ENCODE results near the gene CACNA1F. TPM values are rescaled to one million over a fixed set of nuclear protein-coding genes. Genes with fewer than 3 reads are reported as not detected.

Gene CACNA1F
- total and polyA plus RNA-seq, 12 donors = 0.03 to 0.42 (median 0.11) TPM; not detected in 4

DNA sequence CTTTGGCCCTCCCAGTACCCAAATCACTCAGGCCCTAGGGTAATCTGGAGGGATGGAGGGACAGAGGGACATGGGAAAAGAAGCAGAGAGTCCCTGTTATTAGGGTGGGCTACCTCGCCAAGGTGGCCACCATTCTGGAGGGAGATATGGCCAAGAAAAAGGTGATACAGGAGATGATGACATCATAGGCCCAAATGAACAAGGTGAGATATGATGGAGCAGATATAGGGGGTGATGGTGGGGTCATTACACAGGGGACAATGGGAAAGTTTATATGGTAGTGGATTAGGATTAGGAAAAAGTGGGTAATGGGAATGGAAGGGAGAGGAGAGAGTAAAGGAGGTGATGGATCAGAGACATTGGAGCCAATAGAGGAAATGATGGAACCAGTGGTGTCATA lies 20.3 kb downstream of the CACNA1F start:
- intact Hi-C loops (cut with DNase I) = no loop called here
- whole genome bisulfite sequencing, 2 donors = 88 to 91% methylated on average over 1 of the region's 1 CpG

DNA sequence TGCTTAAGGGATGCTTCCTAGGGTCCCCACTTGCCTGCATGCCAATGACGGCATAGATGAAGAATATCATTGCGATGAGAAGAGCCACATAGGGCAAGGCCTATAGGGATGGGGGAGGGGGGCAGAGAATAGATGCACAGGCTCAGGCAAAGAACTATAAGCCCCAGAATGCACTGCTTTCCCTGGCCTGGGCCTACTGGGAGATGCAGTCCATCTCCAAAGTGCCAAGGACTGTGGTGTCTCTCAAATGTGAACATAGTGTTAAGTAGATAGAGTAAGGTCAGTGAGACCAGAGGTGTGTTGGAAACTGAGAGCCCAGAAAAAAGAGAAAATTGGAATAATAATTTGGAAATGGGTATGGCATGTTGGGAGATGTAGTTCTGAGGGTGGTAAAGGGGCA lies 20.9 kb downstream of the CACNA1F start:
- intact Hi-C loops (cut with DNase I) = no loop called here
- WGBS, 2 donors = 77 to 96% methylated on average over 2 of the region's 2 CpGs
- ATAC-seq (no peak), DNase-seq (no peak)
- Histone ChIP-seq H3K4me3 (no peak overlapping the region), H3K9me3 (no peaks in the 10 kb centered on the region), H3K36me3 (no peaks in the 10 kb centered on the region), H3K27ac (no peak overlapping the region), H3K27me3 (peaks cover 0 to 15% (median 0%) of the 10 kb centered on the region in 7 donors), H3K4me1 (no peaks in the 10 kb centered on the region)
- TF ChIP-seq, protein P1, sequence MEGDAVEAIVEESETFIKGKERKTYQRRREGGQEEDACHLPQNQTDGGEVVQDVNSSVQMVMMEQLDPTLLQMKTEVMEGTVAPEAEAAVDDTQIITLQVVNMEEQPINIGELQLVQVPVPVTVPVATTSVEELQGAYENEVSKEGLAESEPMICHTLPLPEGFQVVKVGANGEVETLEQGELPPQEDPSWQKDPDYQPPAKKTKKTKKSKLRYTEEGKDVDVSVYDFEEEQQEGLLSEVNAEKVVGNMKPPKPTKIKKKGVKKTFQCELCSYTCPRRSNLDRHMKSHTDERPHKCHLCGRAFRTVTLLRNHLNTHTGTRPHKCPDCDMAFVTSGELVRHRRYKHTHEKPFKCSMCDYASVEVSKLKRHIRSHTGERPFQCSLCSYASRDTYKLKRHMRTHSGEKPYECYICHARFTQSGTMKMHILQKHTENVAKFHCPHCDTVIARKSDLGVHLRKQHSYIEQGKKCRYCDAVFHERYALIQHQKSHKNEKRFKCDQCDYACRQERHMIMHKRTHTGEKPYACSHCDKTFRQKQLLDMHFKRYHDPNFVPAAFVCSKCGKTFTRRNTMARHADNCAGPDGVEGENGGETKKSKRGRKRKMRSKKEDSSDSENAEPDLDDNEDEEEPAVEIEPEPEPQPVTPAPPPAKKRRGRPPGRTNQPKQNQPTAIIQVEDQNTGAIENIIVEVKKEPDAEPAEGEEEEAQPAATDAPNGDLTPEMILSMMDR (IDR thresholded peaks at IDR 0.05) = no peak

More for the DNA sequence above, 20.3 kb downstream of the CACNA1F start:
- Histone ChIP-seq H3K4me3 (no peak overlapping the region), H3K4me1 (no peaks in the 10 kb centered on the region), H3K27ac (no peak overlapping the region), H3K36me3 (no peaks in the 10 kb centered on the region), H3K27me3 (peaks cover 0 to 15% (median 0%) of the 10 kb centered on the region in 7 donors), H3K9me3 (no peaks in the 10 kb centered on the region)
- TF ChIP-seq, protein P1 (IDR thresholded peaks at IDR 0.05) = no peak
- no peak for DNase-seq
- ATAC-seq = no peak

DNA sequence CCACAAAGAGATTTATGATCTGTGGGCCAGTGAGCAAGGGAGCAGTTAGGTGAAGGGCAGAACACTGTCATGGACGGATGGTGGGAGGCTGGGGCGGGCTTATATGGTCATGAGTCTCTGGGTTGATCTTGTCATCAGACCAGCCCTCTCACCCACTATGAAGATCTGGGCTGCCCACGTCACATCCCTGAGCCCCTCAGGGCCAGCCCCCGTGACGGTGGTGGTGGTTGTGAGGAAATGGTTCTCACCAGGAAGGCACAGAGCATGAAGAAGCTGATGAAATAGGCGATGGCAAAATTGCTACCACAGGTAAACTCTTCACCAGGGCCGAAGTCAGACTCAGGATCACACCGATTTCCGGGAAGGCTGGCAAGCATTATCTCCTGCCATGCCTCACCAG lies 22.1 kb downstream of the CACNA1F start:
- intact Hi-C loops (cut with DNase I) = no loop called here
- Histone ChIP-seq H3K27me3 (peaks cover 0 to 12% (median 0%) of the 10 kb centered on the region in 7 donors), H3K4me3 (no peak overlapping the region), H3K36me3 (no peaks in the 10 kb centered on the region), H3K9me3 (no peaks in the 10 kb centered on the region), H3K27ac (no peak overlapping the region), H3K4me1 (no peaks in the 10 kb centered on the region)
- ATAC-seq (no peak), DNase-seq (no peak)
- TF ChIP-seq, protein P1 (IDR thresholded peaks at IDR 0.05) = no peak
- 88% methylated on average over 9 of the region's 9 CpGs for WGBS, 2 donors

DNA sequence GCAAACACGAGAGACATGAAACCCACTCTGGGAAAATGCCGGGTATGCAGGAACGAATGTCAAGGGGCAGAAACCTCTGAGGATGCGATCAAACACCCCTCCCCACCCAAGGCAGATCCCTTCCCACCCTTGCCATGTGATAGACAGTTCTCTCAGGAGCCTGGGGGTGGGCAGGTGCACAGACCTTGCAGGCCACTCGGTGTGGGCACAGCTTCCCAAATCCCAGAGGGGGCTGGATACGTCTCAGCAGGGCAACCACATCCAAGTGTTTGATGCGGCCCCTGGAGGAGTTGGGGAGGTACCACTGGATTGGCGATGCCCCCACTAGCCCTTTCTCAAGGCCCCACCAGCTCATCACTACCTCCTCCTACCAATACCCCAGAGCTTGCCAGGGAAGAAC lies 22.7 kb downstream of the CACNA1F start:
- Histone ChIP-seq H3K36me3 (no peaks in the 10 kb centered on the region), H3K27me3 (peaks cover 0 to 19% (median 0%) of the 10 kb centered on the region in 7 donors), H3K4me3 (no peak overlapping the region), H3K4me1 (no peaks in the 10 kb centered on the region), H3K9me3 (no peaks in the 10 kb centered on the region), H3K27ac (no peak overlapping the region)
- no peak for DNase-seq
- ATAC-seq = no peak
- TF ChIP-seq, protein P1 (IDR thresholded peaks at IDR 0.05) = no peak
- WGBS, 2 donors = 65 to 67% methylated on average over 8 of the region's 8 CpGs
- intact Hi-C loops (cut with DNase I) = no loop called here

All from heart right ventricle (tissue), 16 donors.